Measurements from ENCODE around the gene TNNT3. TPM values are rescaled to one million over a fixed set of nuclear protein-coding genes. Genes with fewer than 3 reads are reported as not detected.

The TNNT3 gene
- total RNA-seq, 1 experiment from 2014 or later = not detected

DNA sequence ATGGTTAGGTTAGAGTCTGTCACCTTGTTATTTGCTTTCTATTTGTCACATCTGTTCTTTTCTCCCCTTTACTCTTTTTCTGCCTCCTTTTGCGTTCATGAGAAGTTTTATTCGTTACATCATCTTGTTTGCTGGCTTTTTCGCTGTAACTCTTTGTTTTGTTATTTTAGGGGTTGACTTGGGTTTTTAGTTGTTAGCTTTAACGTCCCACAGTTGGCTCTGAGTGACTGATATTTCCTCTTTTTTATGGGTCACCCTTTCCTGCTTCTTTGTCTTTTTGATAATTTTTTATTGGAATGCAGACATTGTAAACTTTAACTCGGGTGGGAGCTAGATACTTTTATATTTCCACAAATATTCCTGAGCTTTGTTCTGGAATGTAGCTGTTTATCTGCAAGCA, 13.3 kb upstream of the TNNT3 start:
- intact Hi-C loops (cut with micrococcal nuclease; ENCODE audit: unreplicated experiment) = no loop called here
- no peak overlapping the region for H3K4me3 ChIP-seq (ENCODE audit: low read depth, low read length, poor library complexity, severe bottlenecking)
- H3K27me3 ChIP-seq (replicated peaks; ENCODE audit: insufficient read depth, low read depth, low read length, poor library complexity) = no peaks in the 10 kb centered on the region
- no peak for TF ChIP-seq EZH2 (IDR thresholded peaks at IDR 0.05; ENCODE audit: borderline replicate concordance, low read depth, low read length, poor library complexity, severe bottlenecking)
- no peak for TF ChIP-seq CTCF (conservative IDR thresholded peaks at IDR 0.05; ENCODE audit: low read depth, low read length)
- CTCF ChIA-PET = no interaction called here
- DNase-seq (ENCODE audit: low spot score) = no peak
- H3K9me3 ChIP-seq (ENCODE audit: low read depth, low read length, poor library complexity, severe bottlenecking) = no peaks in the 10 kb centered on the region
- POLR2A ChIA-PET (ENCODE audit: low non-redundant PET) = no interaction called here
- H3K27ac ChIP-seq (ENCODE audit: low read depth, low read length, poor library complexity, severe bottlenecking) = no peak overlapping the region
- no TSS peak for BruUV-seq (replicated peaks)
- H3K36me3 ChIP-seq (ENCODE audit: insufficient read depth, low read length, poor library complexity, severe bottlenecking) = no peaks in the 10 kb centered on the region
- H3K4me1 ChIP-seq (ENCODE audit: insufficient read depth, low read length, poor library complexity, severe bottlenecking) = no peaks in the 10 kb centered on the region

DNA sequence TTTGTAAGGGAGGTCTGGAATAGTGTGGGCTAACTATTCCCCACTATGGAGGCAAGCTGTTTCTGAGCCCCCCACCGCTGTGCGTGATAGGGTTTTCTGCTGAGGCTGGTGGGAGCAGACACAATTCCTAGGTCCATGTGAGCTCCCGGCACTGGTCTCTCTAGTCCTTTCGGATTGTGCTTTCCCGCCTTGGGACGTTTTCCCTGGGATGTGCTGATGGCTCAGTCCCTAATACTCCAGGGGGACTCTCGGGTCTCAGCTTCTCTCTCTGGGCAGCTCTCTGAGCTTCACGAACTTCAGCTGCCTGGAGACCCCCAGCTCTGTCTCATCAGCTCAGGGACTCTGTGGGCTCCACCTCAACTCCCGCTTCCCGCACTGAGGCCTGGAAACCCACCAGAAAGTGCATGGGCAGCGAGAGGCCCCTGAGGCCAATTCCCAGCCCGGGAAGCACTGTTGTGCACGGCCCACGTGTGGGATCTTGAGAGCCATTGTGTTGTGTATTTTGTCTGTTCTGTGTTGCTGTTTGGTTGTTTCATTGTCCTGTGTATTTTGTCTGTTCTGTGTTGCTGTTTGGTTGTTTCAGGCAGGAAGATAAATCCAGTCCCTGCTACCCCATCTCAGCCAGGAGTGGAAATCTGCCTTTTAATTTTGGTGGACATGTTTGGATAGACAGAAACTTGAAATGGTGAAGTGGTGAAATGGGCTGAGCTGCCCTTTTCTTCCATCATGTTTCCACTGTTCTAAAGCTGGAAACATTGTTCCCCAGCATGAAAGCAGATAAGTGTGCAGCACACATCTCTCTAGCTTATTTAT, 12.7 kb upstream of the TNNT3 start:
- Histone ChIP-seq H3K27me3 (replicated peaks; ENCODE audit: insufficient read depth, low read depth, low read length, poor library complexity) (no peaks in the 10 kb centered on the region), H3K9me3 (ENCODE audit: low read depth, low read length, poor library complexity, severe bottlenecking) (no peaks in the 10 kb centered on the region), H3K4me3 (ENCODE audit: low read depth, low read length, poor library complexity, severe bottlenecking) (no peak overlapping the region), H3K36me3 (ENCODE audit: insufficient read depth, low read length, poor library complexity, severe bottlenecking) (no peaks in the 10 kb centered on the region), H3K4me1 (ENCODE audit: insufficient read depth, low read length, poor library complexity, severe bottlenecking) (no peaks in the 10 kb centered on the region), H3K27ac (ENCODE audit: low read depth, low read length, poor library complexity, severe bottlenecking) (no peak overlapping the region)
- intact Hi-C loops (cut with micrococcal nuclease; ENCODE audit: unreplicated experiment) = no loop called here
- no peak for TF ChIP-seq EZH2 (IDR thresholded peaks at IDR 0.05; ENCODE audit: borderline replicate concordance, low read depth, low read length, poor library complexity, severe bottlenecking)
- TF ChIP-seq CTCF (conservative IDR thresholded peaks at IDR 0.05; ENCODE audit: low read depth, low read length) = no peak
- BruUV-seq (replicated peaks) = no TSS peak
- CTCF ChIA-PET = no interaction called here
- no peak for DNase-seq (ENCODE audit: low spot score)
- POLR2A ChIA-PET (ENCODE audit: low non-redundant PET) = no interaction called here

DNA sequence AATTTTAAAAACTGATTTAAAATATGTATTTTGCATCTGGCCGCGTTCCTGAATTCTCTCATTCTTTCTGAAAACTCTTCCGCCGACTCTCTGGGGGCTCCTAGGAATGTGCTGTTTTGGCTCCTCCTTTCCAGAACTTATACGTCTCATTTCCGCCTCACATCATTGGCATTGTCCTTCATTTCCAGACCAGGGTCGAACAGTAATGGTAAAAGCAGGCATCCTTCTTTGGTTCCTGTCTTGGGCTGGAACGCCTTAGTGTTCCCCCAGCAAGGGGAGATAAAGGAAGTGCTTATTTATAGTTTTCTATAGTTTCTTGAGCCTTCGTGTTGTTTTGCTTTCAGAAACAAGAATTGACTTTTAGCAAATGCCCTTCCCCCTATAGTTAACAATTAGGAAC, 10.9 kb upstream of the TNNT3 start:
- no peaks in the 10 kb centered on the region for H3K9me3 ChIP-seq (ENCODE audit: low read depth, low read length, poor library complexity, severe bottlenecking)
- CTCF ChIA-PET = no interaction called here
- no TSS peak for BruUV-seq (replicated peaks)
- no peaks in the 10 kb centered on the region for H3K27me3 ChIP-seq (replicated peaks; ENCODE audit: insufficient read depth, low read depth, low read length, poor library complexity)
- POLR2A ChIA-PET (ENCODE audit: low non-redundant PET) = interaction anchor here (0.6 kb wide), 1 partner anchor 14 kb away, joined by 5 read pairs; no protein-coding TSS in a partner anchor
- TF ChIP-seq EZH2 (IDR thresholded peaks at IDR 0.05; ENCODE audit: borderline replicate concordance, low read depth, low read length, poor library complexity, severe bottlenecking) (no peak), CTCF (conservative IDR thresholded peaks at IDR 0.05; ENCODE audit: low read depth, low read length) (no peak)
- H3K36me3 ChIP-seq (ENCODE audit: insufficient read depth, low read length, poor library complexity, severe bottlenecking) = no peaks in the 10 kb centered on the region
- H3K4me3 ChIP-seq (ENCODE audit: low read depth, low read length, poor library complexity, severe bottlenecking) = no peak overlapping the region
- intact Hi-C loops (cut with micrococcal nuclease; ENCODE audit: unreplicated experiment) = no loop called here
- peak overlapping the region; percentile 23 for H3K27ac ChIP-seq (ENCODE audit: low read depth, low read length, poor library complexity, severe bottlenecking)
- no peaks in the 10 kb centered on the region for H3K4me1 ChIP-seq (ENCODE audit: insufficient read depth, low read length, poor library complexity, severe bottlenecking)
- DNase-seq (ENCODE audit: low spot score) = no peak

Data from A673 (cell line).